Vagina (tissue), 2 donors: ENCODE results near the gene TMEM167B. TPM values are rescaled to one million over a fixed set of nuclear protein-coding genes. Genes with fewer than 3 reads are reported as not detected.
"Not testable (repeated sequence)": the region's sequence is repeated elsewhere in the genome, so short reads cannot be mapped to it uniquely, and the experiment has no call there.

Experiments
- DNase-seq, 2 donors: peaks; one replicate each; pipeline ENCODE4 v3.0.0-alpha.2; 2017; ENCODE audit errors: extremely low spot score in 2 of 2
- H3K27ac ChIP-seq: fragments of 200-600 bp; sonication (generic); one replicate; pipeline ENCODE4 v1.5.1; 2019
- H3K27me3 ChIP-seq: fragments of 200-600 bp; sonication (generic); one replicate; pipeline ENCODE4 v1.5.1; 2019
- H3K36me3 ChIP-seq, 2 donors: fragments of 200-600 bp; sonication (generic); one replicate each; pipeline ENCODE4 v1.5.1; 2017 to 2019
- H3K4me1 ChIP-seq: fragments of 200-600 bp; sonication (generic); one replicate; pipeline ENCODE4 v1.5.1; 2019
- H3K4me3 ChIP-seq, 2 donors: fragments of 200-600 bp; sonication (generic); 1 replicate in 1 of 2; 2 replicates in 1 of 2; pipeline ENCODE4 v1.5.1; 2016 to 2019
- H3K9me3 ChIP-seq: fragments of 200-600 bp; sonication (generic); one replicate; pipeline ENCODE4 v1.5.1; 2019
- CTCF ChIP-seq, 3 experiments: fragments of 450-650 bp in 2 of 3; fragments of 200-600 bp in 1 of 3; sonication (generic) in 1 of 3; IDR thresholded peaks; one replicate each; pipeline ENCODE4 v1.5.1; 2017 to 2019; ENCODE audit warnings: antibody characterized with exemption in 3 of 3, mild to moderate bottlenecking in 2 of 3, moderate library complexity in 2 of 3
- POLR2A ChIP-seq, 2 donors: fragments of 450-650 bp; IDR thresholded peaks; one replicate each; pipeline ENCODE4 v1.6.1; 2017; ENCODE audit warnings: antibody characterized with exemption in 2 of 2, mild to moderate bottlenecking in 2 of 2, moderate library complexity in 2 of 2
- POLR2AphosphoS5 ChIP-seq, 2 donors: sonication (generic); formaldehyde crosslinking; IDR thresholded peaks; one replicate each; pipeline ENCODE4 v1.9.0; 2017; ENCODE audit warnings: antibody characterized with exemption in 2 of 2, mild to moderate bottlenecking in 2 of 2, low read depth in 1 of 2; ENCODE audit not compliant: insufficient read depth in 1 of 2
- intact Hi-C: fragments of 100-400 bp; cut with DNase I; formaldehyde crosslinking; loops from one replicate; pipeline ENCODE4 v1.15.1; 2023
- total RNA-seq: library from RNA; depleted of rRNA; stranded (reverse); fragments of >200 nt; gene quantifications from one replicate; pipeline ENCODE4 v1.2.3, GENCODE V29; 2016

The TMEM167B gene
- total RNA-seq, 1 donor from 2014 or later: 17.2 TPM

- no peaks in the 10 kb centered on the region for H3K36me3 ChIP-seq
- peaks cover 5% of the 10 kb centered on the region for H3K4me1 ChIP-seq
- no peak for DNase-seq
- H3K4me3 ChIP-seq: no peak overlapping the region
- no peak for TF ChIP-seq POLR2A (IDR thresholded peaks at IDR 0.05)
- TF ChIP-seq CTCF (IDR thresholded peaks at IDR 0.05): no peak
- no peak for TF ChIP-seq POLR2AphosphoS5 (IDR thresholded peaks at IDR 0.05; ENCODE audit: insufficient read depth in 1 of 2, low read depth in 1 of 2)
- H3K9me3 ChIP-seq: no peaks in the 10 kb centered on the region
- H3K27me3 ChIP-seq: no peaks in the 10 kb centered on the region
- intact Hi-C loops: no loop called here
- no peak overlapping the region for H3K27ac ChIP-seq
Measured at GRCh38 chr1:109046671-109047070, 43.9 kb upstream of the TMEM167B start.

GRCh38 chr1:109047339-109047738 lies 43.2 kb upstream of the TMEM167B start:
- H3K27me3 ChIP-seq: no peaks in the 10 kb centered on the region
- no peaks in the 10 kb centered on the region for H3K36me3 ChIP-seq
- no peak for DNase-seq
- H3K4me3 ChIP-seq: no peak overlapping the region
- H3K27ac ChIP-seq: no peak overlapping the region
- intact Hi-C loops: no loop called here
- H3K9me3 ChIP-seq: no peaks in the 10 kb centered on the region
- TF ChIP-seq CTCF (IDR thresholded peaks at IDR 0.05) (no peak), POLR2A (IDR thresholded peaks at IDR 0.05) (no peak), POLR2AphosphoS5 (IDR thresholded peaks at IDR 0.05; ENCODE audit: insufficient read depth in 1 of 2, low read depth in 1 of 2) (no peak)
- peaks cover 4% of the 10 kb centered on the region for H3K4me1 ChIP-seq

GRCh38 chr1:109048335-109048734 lies 42.2 kb upstream of the TMEM167B start:
- intact Hi-C loops: no loop called here
- no peak for DNase-seq
- Histone ChIP-seq H3K27me3 (no peaks in the 10 kb centered on the region), H3K27ac (no peak overlapping the region), H3K4me3 (no peak overlapping the region), H3K9me3 (no peaks in the 10 kb centered on the region), H3K4me1 (no peaks in the 10 kb centered on the region), H3K36me3 (no peaks in the 10 kb centered on the region)
- TF ChIP-seq POLR2A (IDR thresholded peaks at IDR 0.05) (no peak), POLR2AphosphoS5 (IDR thresholded peaks at IDR 0.05; ENCODE audit: insufficient read depth in 1 of 2, low read depth in 1 of 2) (no peak), CTCF (IDR thresholded peaks at IDR 0.05) (no peak)

- intact Hi-C loops: no loop called here
- TF ChIP-seq POLR2A (IDR thresholded peaks at IDR 0.05) (no peak), CTCF (IDR thresholded peaks at IDR 0.05) (no peak), POLR2AphosphoS5 (IDR thresholded peaks at IDR 0.05; ENCODE audit: insufficient read depth in 1 of 2, low read depth in 1 of 2) (peak in 1 of 2 donors; percentile 31)
- Histone ChIP-seq H3K27ac (no peak overlapping the region), H3K4me3 (no peak overlapping the region), H3K9me3 (no peaks in the 10 kb centered on the region), H3K36me3 (no peaks in the 10 kb centered on the region), H3K4me1 (no peaks in the 10 kb centered on the region), H3K27me3 (no peaks in the 10 kb centered on the region)
- DNase-seq: no peak
Measured at GRCh38 chr1:109050228-109050995, 40.2 kb upstream of the TMEM167B start.

- H3K36me3 ChIP-seq, H3K4me3 ChIP-seq, intact Hi-C loops, H3K9me3 ChIP-seq, H3K4me1 ChIP-seq, H3K27me3 ChIP-seq, H3K27ac ChIP-seq, DNase-seq: not testable (repeated sequence)
Measured at GRCh38 chr1:109052145-109052544, 38.4 kb upstream of the TMEM167B start.
